T-helper 9 cell (primary cell): ENCODE results near the gene PPM1E.

Source experiments
- DNase-seq: peaks from one replicate; pipeline ENCODE4 v3.0.0-alpha.2; 2020

Gene PPM1E

DNA sequence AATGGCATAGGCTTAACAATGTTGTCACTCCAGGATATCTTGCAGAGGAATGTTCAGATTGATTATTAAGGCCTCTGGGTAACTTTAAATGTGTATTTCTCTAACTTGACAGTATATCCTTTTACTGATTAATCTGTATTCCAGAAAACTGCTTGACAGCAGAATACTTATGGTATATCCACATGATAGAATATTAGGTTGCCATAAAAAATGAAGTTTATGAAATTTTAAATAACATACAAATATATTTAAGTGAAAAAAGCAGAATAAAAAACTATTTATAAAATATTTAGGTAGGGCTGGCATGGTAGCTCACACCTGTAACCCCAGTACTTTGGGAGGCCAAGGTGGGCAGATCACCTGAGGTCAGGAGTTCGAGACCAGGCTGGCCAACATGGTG lies 244.4 kb downstream of the PPM1E start:
- DNase-seq = no peak

DNA sequence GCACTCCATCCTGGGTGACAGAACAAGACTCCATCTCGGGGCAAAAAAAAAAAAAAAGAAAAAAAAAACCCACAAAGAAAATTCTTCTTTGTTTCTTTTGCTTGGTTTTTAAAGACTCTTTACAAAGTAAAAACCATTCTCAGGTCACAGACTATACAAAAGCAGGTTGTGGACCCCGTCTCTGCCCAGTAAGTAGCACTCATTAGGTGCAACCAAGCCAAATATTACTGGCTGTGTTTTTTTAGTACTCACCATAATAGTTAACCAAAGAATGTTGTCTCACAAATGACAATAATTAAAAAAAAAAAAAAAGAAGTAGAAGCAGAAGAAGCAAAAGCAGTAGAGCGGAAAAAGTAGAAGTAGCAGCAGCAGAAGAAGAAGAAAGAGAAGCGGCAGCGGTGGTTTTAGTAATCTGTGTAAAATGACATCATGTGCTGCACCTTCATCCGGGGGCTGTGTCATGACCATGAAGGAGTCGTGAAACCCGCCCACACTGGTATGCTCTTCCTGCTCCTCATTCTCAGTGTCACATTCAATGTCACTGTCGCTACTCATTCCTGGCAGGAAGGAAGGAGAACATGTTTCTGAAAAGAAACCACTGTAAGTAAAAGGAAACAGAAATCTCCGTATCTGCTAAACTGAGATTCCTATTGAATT lies 245.6 kb downstream of the PPM1E start:
- DNase-seq = peak; percentile 39

DNA sequence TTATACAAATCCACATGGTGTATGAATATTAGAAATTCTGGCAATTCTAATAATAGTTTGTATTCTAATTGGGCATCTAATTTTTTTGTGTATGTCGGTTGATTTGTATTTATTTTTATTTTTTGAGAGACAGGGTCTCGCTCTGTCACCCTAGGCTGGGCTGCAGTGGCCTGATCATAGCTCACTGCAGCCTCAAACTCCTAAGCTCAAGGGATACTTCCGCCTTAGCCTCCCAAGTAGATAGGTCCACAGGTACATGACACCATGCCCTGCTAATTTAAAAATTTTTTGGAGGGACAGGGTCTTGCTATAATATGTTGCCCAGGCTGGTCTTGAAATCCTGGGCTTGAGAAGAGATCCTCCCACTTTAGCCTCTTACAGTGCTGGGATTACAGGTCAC lies 246.5 kb downstream of the PPM1E start:
- DNase-seq = no peak

DNA sequence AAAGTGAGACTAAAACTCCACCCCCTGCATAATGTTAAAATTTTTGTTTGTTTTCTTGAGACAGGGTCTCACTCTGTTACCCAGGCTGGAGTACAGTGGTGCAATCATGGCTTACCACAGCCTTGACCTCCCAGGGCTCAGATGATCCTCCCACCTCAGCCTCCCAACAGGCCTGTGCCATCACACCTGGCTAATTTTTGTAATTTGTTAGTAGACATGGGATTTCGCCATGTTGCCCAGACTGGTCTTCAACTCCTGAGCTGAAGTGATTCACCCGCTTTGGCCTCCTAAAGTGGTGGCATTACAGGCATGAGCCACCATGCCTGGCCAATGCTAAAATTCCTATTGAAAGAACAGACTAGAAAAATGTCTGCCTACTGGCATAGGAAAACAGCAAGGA lies 247.2 kb downstream of the PPM1E start:
- no peak for DNase-seq

DNA sequence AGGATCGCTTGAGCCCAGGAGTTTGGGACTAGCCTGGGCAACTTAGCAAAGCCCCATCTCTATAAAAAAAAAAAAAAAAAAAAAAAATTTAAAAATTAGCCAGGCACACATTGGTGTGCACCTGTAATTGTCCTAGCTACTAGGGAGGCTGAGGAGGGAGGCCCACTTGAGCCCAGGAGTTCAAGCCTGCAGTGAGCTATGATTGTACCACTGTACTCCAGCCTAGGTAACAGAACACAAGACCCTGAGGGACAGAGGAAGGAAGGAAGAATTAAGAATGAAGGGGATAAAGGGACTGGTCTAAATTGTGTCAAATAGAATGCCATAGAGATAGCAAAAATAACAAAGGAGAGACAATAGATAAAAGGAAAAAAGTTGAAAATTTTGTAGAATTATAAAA lies 248.2 kb downstream of the PPM1E start:
- DNase-seq = no peak

DNA sequence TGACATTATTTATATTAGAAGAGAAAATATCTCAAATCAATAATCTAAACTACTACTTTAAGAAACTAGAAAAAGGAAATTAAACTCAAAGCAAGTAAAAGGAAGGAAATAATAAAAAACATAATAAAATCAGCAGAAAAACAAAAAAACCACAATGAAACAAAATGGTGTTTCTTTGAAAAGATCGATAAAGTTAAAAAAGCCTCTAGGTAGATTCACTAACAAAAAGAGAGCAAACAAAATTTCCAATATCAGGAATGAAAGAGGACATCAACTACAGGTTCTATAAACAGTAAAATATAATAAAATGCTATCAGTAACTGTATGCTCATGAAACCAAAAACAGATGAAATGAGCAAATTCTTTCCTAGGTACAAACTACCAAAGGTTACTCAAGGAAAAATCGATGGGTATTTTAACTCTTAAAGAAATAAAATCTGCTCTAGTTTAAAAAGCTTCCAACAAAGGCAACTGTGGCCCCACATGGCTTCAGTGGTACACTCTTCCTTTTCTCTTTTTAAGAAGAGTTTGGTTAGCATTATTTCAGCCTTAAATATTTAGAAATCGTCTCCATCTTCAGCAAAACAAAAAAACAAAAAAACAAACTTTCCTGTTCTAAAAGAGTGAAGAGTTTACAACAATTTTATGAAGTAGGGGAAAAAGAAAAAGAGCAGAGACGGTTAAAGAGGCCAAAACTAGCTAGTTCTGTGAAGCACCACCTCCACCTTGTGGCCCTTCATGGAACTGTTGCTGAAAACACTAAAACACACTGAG lies 248.9 kb downstream of the PPM1E start:
- DNase-seq = peak; percentile 63

DNA sequence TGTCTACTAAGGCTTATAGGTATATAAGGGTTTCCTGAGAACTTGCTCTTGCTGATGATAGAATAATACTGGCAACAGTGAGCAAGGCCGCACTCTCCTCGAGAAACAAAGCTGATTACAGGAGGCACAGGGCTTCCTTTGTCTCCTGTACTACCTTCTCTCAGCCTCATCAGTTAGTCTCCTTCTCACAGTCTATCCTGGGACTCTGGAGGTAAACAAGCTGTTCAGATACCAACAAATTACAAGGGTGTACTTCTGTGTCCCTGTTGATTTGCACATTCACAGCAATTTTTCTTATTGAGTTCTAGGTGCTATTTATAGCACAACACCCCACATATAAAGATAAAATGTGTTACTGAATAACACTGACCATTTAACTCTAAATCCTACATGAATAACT lies 252.3 kb downstream of the PPM1E start:
- DNase-seq = no peak

DNA sequence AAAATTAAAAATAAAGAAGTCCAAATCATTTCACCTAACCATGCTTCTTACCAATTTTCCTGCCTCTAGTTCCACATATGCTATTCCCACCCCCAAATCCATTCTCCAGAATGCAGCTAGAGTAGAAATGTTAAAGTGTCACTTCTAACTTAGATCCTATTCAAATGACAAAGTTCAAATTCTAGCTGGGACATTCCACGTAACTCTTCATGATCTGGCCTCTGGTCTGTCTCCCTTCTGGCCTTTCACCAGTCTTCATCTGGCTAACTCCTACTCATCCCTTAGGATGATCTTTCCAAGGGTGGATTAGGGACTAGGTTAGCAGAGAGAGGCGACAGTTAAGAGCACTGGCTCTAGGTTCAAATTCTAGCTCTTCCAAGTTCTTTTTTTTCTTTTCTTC lies 253.1 kb downstream of the PPM1E start:
- DNase-seq = no peak

DNA sequence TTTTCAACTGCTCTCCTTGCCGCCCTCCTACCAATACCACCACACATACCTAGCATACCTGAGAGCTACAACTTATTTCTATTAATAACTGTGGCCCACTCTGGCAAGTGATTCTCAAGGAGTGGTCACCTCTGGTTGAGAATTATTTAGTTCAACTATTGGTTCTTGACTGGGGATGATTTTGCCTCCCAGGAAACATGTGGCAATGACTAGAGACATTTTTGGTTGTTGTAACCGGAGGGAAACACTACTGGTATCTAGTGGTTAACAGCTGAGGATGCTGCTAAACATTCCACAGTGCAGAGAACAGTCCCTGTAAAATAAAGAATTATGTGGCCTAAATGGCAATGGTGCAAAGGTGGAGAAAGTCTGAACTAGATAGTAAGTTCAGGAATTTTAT lies 254.4 kb downstream of the PPM1E start:
- no peak for DNase-seq

DNA sequence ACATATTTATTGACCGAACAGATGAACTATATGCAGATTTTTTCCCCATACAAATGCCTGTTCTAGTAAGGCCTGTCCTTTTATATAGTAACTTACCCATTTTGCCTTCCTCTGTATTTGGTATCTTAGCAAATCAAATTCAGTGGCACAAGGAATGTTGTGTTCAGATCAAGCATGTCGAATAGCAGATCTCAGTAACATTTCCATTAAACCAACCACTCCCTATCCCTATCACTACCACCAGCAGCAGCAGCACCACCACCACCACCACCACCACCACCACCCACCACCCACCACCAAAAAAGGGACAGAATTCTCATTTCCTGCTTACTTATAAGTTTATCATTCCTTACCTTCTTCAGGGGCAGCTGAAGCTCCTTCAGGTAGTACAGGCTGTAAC lies 256.3 kb downstream of the PPM1E start:
- no peak for DNase-seq

DNA sequence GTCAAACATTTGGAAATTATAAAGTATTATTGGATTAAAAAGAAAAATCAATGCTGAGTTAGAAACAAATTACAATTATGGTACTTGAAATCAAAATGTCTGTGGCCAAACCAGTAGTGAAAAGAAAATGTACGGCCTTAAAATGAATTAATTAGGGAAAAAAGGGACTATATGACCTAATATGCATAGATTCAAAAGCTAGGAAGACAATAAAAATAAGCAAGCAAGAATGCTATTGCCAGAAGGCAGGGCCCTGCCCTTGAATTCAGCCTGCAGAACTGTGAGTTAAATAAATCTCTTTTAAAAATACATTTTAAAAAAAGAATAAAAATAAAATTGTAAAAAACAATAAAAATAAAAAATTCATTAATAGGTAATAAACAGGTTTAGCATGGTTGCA lies 262.4 kb downstream of the PPM1E start:
- DNase-seq = no peak

DNA sequence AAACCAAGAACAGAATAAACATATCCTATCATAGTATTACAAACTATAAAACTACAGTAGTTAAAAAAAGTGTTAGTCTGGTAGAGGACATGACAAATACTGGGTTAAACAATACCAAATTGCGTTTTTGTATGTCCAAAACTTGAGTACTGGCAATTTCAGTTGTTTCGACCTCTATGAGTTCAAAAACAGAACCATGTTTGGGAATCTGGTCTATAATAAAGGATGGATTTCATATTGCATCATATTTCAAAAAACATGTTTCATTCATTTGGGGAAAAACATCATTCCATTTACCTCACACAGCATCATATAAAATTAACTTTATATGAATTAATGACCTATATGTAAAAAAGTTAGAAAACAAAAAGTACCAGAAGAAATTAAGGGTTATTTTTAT lies 269.3 kb downstream of the PPM1E start:
- DNase-seq = no peak

DNA sequence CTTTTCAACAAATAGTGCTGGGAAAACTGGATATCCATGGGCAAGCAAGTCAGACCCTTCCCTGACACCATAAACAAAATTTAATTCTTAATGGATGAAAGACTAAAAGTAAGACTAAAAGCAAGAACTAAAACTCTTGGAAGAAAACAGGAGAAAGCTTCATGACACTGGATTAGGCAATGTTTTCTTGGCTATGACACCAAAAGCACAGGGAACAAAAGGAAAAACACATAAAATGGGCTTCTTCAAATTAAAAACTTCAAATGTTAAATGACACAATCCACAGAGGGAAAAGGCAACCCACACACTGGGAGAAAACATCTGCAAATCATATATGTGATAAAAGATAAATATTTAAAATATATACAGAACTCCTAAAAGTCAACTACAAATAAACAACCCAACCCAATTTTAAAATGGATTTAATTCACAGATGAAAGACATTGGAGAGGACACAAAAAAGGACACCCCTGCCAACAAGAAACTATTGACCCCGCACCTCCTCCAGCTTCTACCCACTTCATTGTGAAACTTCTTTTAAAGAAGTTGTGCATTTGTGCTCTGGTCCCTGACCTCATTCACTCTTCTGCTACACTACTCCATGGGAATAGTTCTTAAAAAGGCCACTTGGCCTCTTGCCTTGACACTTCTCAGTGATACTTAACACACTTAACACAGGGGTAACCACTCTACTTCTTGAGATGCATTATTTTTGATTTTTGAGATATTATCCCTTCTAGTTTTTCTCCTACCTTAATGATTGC lies 270.7 kb downstream of the PPM1E start:
- no peak for DNase-seq

DNA sequence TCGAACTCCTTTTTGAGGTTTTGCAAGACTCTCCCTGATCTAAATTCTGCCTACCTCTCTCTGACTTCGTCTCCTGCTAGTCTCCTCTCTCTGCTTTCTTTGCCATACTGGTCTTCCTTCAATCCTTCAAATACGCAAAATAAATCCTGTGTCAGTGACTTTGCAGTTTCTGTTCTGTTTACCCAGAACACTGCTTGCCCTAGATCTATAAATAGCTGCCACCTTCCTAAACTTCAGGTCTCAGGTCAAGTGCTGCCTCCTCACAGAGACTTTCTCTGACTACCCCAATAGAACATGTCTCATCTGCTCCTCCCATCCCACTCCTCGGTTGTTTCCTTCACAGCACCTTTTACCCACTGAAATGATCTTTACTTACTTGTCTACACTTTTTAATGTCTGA lies 272.1 kb downstream of the PPM1E start:
- DNase-seq = no peak

DNA sequence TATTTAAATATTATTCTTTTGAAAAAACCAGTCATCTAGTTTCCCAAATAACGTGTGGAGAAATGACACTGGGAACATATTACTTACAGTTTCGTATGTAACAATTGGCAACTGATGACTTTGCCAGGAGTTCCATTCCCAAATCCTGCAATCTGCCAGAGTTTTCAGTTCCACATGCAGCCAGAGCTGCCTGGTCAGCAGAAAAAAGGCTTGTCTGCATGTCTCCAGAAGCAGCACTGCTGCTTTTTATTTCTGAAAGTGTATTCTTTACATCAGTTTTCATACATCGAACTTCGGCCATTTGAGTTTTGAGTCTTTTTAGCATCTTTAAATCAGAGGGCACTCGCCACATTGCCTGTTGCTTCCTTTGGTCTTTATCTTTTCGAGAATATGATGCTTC lies 272.7 kb downstream of the PPM1E start:
- DNase-seq = no peak

DNA sequence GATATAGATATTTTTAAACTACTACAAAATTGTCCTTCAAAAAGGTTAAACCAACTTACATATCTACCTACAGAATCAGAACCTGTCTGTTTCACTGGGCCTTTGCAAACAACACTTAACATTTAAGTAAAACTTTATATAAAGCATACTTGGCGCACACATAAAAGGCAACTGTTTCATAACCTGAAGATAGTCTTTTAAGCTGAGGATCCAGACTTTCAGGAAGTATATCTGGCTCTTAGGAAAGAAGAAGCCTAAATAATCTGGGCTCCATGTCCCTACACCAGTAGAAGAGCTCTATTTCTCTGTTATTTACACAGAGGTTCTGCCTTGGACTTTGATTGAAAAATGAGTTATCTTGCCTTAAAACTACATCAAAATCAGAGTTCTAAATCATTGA lies 275.2 kb downstream of the PPM1E start:
- DNase-seq = no peak
